Lower leg skin (tissue), 3 donors: Measurements from ENCODE around the gene DTNBP1.

ENCODE experiments used
- CTCF ChIP-seq, 3 donors: fragments of 450-650 bp; IDR thresholded peaks; one replicate each; pipeline ENCODE4 v1.5.1; 2016; ENCODE audit warnings: antibody characterized with exemption in 3 of 3, mild to moderate bottlenecking in 3 of 3, moderate library complexity in 2 of 3
- POLR2A ChIP-seq, 2 donors: fragments of 450-650 bp; IDR thresholded peaks; one replicate each; pipeline ENCODE4 v1.6.1; 2016 to 2017; ENCODE audit warnings: antibody characterized with exemption in 2 of 2, mild to moderate bottlenecking in 1 of 2, moderate library complexity in 1 of 2

- TF ChIP-seq CTCF (IDR thresholded peaks at IDR 0.05) (no peak), POLR2A (IDR thresholded peaks at IDR 0.05) (no peak)
Measured at GRCh38 chr6:15698471-15698870, 35.6 kb upstream of the DTNBP1 start.
